ENCODE measurements around the gene TAF7.
"Not testable (repeated sequence)": the region's sequence is repeated elsewhere in the genome, so short reads cannot be mapped to it uniquely, and the experiment has no call there.

DNA sequence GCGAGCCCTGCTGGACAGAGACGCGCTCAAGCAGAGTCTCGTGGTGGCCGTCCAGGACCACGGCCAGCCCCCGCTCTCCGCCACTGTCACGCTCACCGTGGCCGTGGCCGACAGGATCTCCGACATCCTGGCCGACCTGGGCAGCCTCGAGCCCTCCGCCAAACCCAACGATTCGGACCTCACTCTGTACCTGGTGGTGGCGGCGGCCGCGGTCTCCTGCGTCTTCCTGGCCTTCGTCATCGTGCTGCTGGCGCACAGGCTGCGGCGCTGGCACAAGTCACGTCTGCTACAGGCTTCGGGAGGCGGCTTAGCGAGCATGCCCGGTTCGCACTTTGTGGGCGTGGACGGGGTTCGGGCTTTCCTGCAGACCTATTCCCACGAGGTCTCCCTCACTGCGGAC is 12.0 kb upstream of the TAF7 start:
- TF ChIP-seq CTCF, POLR2A, POLR2AphosphoS5 (IDR thresholded peaks at IDR 0.05): not testable (repeated sequence)

Data from stomach (tissue), 4 donors.